HUDEP-2 (cell line): Measurements from ENCODE around the gene C11orf97.
A peak's percentile ranks its signal among the peaks of the same experiment; 100 is the strongest.
"Not testable (repeated sequence)": the region's sequence is repeated elsewhere in the genome, so short reads cannot be mapped to it uniquely, and the experiment has no call there.

Experiments
- DNase-seq, 76 experiments: peaks; one replicate each; lab custom pipeline; 2025; ENCODE audit not compliant: unreplicated experiment in 76 of 76; lab: John Stamatoyannopoulos, UW

C11orf97 gene

GRCh38 chr11:94511932-94512781, at the start of gene C11orf97:
C11orf97 (plus strand) TSS chr11:94512461; CDS start chr11:94512529, 68 bp downstream.
- DNase-seq = peak in 1 of 76 experiments; percentile 2

- no peak for DNase-seq
Observed at GRCh38 chr11:94469416-94469815, 42.8 kb upstream of the C11orf97 start.

GRCh38 chr11:94472916-94473799, 39.1 kb upstream of the C11orf97 start:
- no peak for DNase-seq

GRCh38 chr11:94477624-94478023, 34.6 kb upstream of the C11orf97 start:
- DNase-seq = no peak

- DNase-seq = no peak
Observed at GRCh38 chr11:94481342-94481741, 30.9 kb upstream of the C11orf97 start.

- DNase-seq = no peak
Observed at GRCh38 chr11:94486068-94486467, 26.2 kb upstream of the C11orf97 start.

GRCh38 chr11:94493281-94494125, 18.8 kb upstream of the C11orf97 start, which contains the start of the genes ANKRD49 and MRE11:
ANKRD49 (plus strand) TSS chr11:94493984; CDS start chr11:94496694, 2,710 bp downstream.
MRE11 (minus strand) TSS chr11:94493844; CDS start chr11:94492801, 1,043 bp downstream.
- peak; percentile 15 to 98 (median 92) for DNase-seq

- peak in 4 of 76 experiments; percentile 52 to 71 (median 60) for DNase-seq
Observed at GRCh38 chr11:94494126-94494680, 18.1 kb upstream of the C11orf97 start.

- no peak for DNase-seq
Observed at GRCh38 chr11:94500181-94500580, 12.1 kb upstream of the C11orf97 start.

- DNase-seq = no peak
Observed at GRCh38 chr11:94501522-94501921, 10.7 kb upstream of the C11orf97 start.

- DNase-seq = peak in 20 of 76 experiments; percentile 3 to 39 (median 15)
Observed at GRCh38 chr11:94504689-94505293, 7.5 kb upstream of the C11orf97 start.

- not testable (repeated sequence) for DNase-seq
Observed at GRCh38 chr11:94506513-94506912, 5.7 kb upstream of the C11orf97 start.

GRCh38 chr11:94507485-94507884, 4.8 kb upstream of the C11orf97 start:
- no peak for DNase-seq

- DNase-seq = no peak
Observed at GRCh38 chr11:94513091-94513490, 830 bp downstream of the C11orf97 start.

GRCh38 chr11:94515398-94515797, 3.1 kb downstream of the C11orf97 start:
- DNase-seq = no peak

- no peak for DNase-seq
Observed at GRCh38 chr11:94516725-94517124, 4.5 kb downstream of the C11orf97 start.

GRCh38 chr11:94518300-94518699, 6.0 kb downstream of the C11orf97 start:
- DNase-seq = no peak

- peak in 4 of 76 experiments; percentile 1 to 6 (median 2) for DNase-seq
Observed at GRCh38 chr11:94519478-94520084, 7.3 kb downstream of the C11orf97 start.

GRCh38 chr11:94521684-94522083, 9.4 kb downstream of the C11orf97 start:
- DNase-seq = peak in 1 of 76 experiments; percentile 9
